Gastrocnemius medialis (tissue), 4 donors: ENCODE measurements around the gene SVOPL. TPM values are rescaled to one million over a fixed set of nuclear protein-coding genes. Genes with fewer than 3 reads are reported as not detected.

Source experiments
- ATAC-seq, 2 donors: fragments of 150-250 bp; one replicate each; pipeline ENCODE4 v1.9.1; 2016
- DNase-seq, 2 donors: peaks; one replicate each; pipeline ENCODE4 v3.0.0-alpha.2; 2019
- H3K27ac ChIP-seq, 4 donors: fragments of 200-600 bp; sonication (generic); 1 replicate in 1 of 4; 2 replicates in 3 of 4; pipeline ENCODE4 v1.5.1; 2016 to 2018; ENCODE audit warnings: mild to moderate bottlenecking in 2 of 4, moderate library complexity in 1 of 4
- H3K27me3 ChIP-seq, 3 donors: fragments of 200-600 bp; sonication (generic) in 2 of 3; 1 replicate in 1 of 3; 2 replicates in 2 of 3; pipeline versions ENCODE4 v1.5.1 to v1.6.0; 2016 to 2019; ENCODE audit warnings: mild to moderate bottlenecking in 1 of 3, moderate library complexity in 1 of 3
- H3K36me3 ChIP-seq, 2 donors: fragments of 200-600 bp; sonication (generic) in 1 of 2; one replicate each; pipeline ENCODE4 v1.5.1; 2017 to 2018
- H3K4me1 ChIP-seq, 2 donors: fragments of 200-600 bp; sonication (generic) in 1 of 2; one replicate each; pipeline ENCODE4 v1.5.1; 2016 to 2017; ENCODE audit warnings: mild to moderate bottlenecking in 2 of 2
- H3K4me3 ChIP-seq, 4 donors: fragments of 200-600 bp; sonication (generic) in 3 of 4; 1 replicate in 1 of 4; 2 replicates in 3 of 4; pipeline ENCODE4 v1.5.1; 2016 to 2019; ENCODE audit warnings: mild to moderate bottlenecking in 2 of 4
- H3K9me3 ChIP-seq, 3 donors: fragments of 200-600 bp; sonication (generic) in 2 of 3; 1 replicate in 1 of 3; 2 replicates in 2 of 3; pipeline ENCODE4 v1.5.1; 2016 to 2019
- POLR2A ChIP-seq, 2 donors: fragments of 450-650 bp; IDR thresholded peaks; one replicate each; pipeline ENCODE4 v1.6.1; 2017; ENCODE audit warnings: antibody characterized with exemption in 2 of 2, mild to moderate bottlenecking in 2 of 2, moderate library complexity in 2 of 2
- in situ Hi-C, 4 donors: fragments of 200-750 bp; cut with MboI; loops; one replicate each; pipeline versions ENCODE4 v1.15.0 to v1.8.0; 2017; ENCODE audit warnings: low sequenced_read_pairs in 4 of 4
- intact Hi-C: fragments of 100-400 bp; cut with DNase I; formaldehyde crosslinking; loops from one replicate; pipeline ENCODE4 v1.15.1; 2023; ENCODE audit warnings: low total_unique reads
- total RNA-seq, 4 donors: library from RNA; depleted of rRNA; stranded (reverse); fragments of >200 nt; gene quantifications; one replicate each; pipeline versions ENCODE4 v1.1.0 to v1.2.3, GENCODE V29; 2016
- TF ChIP-seq, protein P1 (sequence below), 5 experiments: fragments of 450-650 bp in 3 of 5; fragments of 200-600 bp in 2 of 5; sonication (generic) in 2 of 5; IDR thresholded peaks in 4 of 5; conservative IDR thresholded peaks in 1 of 5; 1 replicate in 4 of 5; 2 replicates in 1 of 5; pipeline ENCODE4 v1.5.1; 2016 to 2019; ENCODE audit warnings: antibody characterized with exemption in 5 of 5, mild to moderate bottlenecking in 3 of 5, moderate library complexity in 3 of 5

The SVOPL gene
- total RNA-seq, 4 donors from 2014 or later: not detected

DNA sequence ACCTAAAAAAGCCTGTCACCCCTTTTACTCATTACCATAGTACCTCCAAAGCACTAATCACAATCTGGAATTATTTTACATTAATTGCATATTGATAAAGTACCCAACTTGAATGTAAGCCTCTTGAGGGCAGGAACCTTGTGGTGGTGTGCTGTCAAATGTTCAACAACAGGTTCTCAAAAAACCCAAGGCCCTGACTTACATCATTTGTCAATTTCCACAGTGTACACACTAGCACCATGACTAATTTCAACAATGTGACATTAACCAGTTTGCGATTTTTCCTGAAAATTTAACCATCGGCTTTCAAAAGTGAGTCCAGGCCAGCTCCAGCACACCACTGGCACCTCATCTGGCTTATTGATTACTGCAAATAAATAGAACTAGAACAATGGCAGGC is 87.5 kb downstream of the SVOPL start:
- in situ Hi-C loops: no loop called here
- H3K9me3 ChIP-seq: no peaks in the 10 kb centered on the region
- TF ChIP-seq, protein P1, sequence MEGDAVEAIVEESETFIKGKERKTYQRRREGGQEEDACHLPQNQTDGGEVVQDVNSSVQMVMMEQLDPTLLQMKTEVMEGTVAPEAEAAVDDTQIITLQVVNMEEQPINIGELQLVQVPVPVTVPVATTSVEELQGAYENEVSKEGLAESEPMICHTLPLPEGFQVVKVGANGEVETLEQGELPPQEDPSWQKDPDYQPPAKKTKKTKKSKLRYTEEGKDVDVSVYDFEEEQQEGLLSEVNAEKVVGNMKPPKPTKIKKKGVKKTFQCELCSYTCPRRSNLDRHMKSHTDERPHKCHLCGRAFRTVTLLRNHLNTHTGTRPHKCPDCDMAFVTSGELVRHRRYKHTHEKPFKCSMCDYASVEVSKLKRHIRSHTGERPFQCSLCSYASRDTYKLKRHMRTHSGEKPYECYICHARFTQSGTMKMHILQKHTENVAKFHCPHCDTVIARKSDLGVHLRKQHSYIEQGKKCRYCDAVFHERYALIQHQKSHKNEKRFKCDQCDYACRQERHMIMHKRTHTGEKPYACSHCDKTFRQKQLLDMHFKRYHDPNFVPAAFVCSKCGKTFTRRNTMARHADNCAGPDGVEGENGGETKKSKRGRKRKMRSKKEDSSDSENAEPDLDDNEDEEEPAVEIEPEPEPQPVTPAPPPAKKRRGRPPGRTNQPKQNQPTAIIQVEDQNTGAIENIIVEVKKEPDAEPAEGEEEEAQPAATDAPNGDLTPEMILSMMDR (IDR thresholded peaks at IDR 0.05 in 4 of 5, conservative IDR thresholded peaks at IDR 0.05 in 1 of 5): no peak
- no peak for TF ChIP-seq POLR2A (IDR thresholded peaks at IDR 0.05)

GRCh38 chr7:138610671-138611170 is 90.4 kb downstream of the SVOPL start:
- no peak overlapping the region for H3K27ac ChIP-seq
- H3K4me3 ChIP-seq: no peak overlapping the region
- no peaks in the 10 kb centered on the region for H3K36me3 ChIP-seq
- no peaks in the 10 kb centered on the region for H3K9me3 ChIP-seq
- in situ Hi-C loops: no loop called here
- DNase-seq (no peak), ATAC-seq (no peak)
- H3K27me3 ChIP-seq: no peaks in the 10 kb centered on the region
- TF ChIP-seq POLR2A (IDR thresholded peaks at IDR 0.05): no peak
- TF ChIP-seq, protein P1 (IDR thresholded peaks at IDR 0.05 in 4 of 5, conservative IDR thresholded peaks at IDR 0.05 in 1 of 5): no peak
- H3K4me1 ChIP-seq: no peaks in the 10 kb centered on the region
- intact Hi-C loops: no loop called here

More for the DNA sequence above, 87.5 kb downstream of the SVOPL start:
- Histone ChIP-seq H3K4me1 (no peaks in the 10 kb centered on the region), H3K36me3 (no peaks in the 10 kb centered on the region), H3K27me3 (no peaks in the 10 kb centered on the region), H3K27ac (no peak overlapping the region), H3K4me3 (no peak overlapping the region)
- DNase-seq (no peak), ATAC-seq (no peak)
- intact Hi-C loops: no loop called here

GRCh38 chr7:138608275-138608674 is 92.9 kb downstream of the SVOPL start:
- ATAC-seq (no peak), DNase-seq (no peak)
- in situ Hi-C loops (no loop called here), intact Hi-C loops (no loop called here)
- Histone ChIP-seq H3K4me1 (no peaks in the 10 kb centered on the region), H3K27me3 (no peaks in the 10 kb centered on the region), H3K9me3 (no peaks in the 10 kb centered on the region), H3K4me3 (no peak overlapping the region), H3K36me3 (no peaks in the 10 kb centered on the region), H3K27ac (no peak overlapping the region)
- no peak for TF ChIP-seq POLR2A (IDR thresholded peaks at IDR 0.05)
- TF ChIP-seq, protein P1 (IDR thresholded peaks at IDR 0.05 in 4 of 5, conservative IDR thresholded peaks at IDR 0.05 in 1 of 5): no peak

DNA sequence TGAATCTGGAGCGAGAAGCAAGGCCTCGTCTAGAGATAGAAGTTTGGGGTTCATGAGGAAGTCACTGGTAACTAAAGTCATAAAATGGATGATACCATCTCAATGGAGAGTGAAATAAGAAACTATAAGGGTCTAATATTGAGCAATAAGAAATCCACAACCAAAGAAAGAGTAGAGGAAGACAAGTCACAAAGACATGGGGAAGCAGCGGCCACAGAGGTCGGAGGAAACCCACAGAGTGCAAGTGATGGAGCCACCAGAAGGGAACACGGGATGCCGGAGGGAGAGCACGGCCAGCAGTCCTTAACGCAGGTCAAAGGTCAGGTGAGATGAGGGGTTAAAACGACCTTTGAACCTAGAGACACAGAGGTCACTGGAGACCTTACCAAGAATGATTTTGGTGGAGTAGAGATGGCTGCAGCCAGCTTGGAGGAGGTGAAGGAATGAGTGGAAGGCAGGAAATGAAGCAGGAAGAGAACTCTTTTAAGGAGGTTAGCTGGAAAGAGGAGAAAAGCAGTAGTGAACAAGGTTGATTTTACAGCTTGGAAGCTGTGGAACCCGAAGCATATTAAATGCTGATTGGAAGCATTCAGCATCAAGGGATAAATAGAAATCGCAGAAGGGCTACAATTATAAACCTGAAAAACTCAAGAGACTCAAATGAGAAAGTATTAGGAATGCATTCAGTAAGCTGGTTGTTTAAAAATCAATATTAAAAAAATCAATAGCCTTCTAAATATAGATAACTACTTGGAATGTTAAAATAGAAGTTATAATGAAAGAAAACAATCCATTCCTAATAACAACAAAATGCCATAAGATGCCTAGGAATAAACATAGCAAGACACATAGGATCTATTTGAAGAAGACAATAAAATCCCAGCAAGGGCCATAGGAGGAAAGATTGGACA is 93.7 kb downstream of the SVOPL start:
- intact Hi-C loops: no loop called here
- Histone ChIP-seq H3K4me3 (no peak overlapping the region), H3K36me3 (no peaks in the 10 kb centered on the region), H3K27me3 (no peaks in the 10 kb centered on the region), H3K9me3 (no peaks in the 10 kb centered on the region), H3K4me1 (no peaks in the 10 kb centered on the region), H3K27ac (no peak overlapping the region)
- in situ Hi-C loops: no loop called here
- DNase-seq (no peak), ATAC-seq (no peak)
- TF ChIP-seq, protein P1 (IDR thresholded peaks at IDR 0.05 in 4 of 5, conservative IDR thresholded peaks at IDR 0.05 in 1 of 5): no peak
- TF ChIP-seq POLR2A (IDR thresholded peaks at IDR 0.05): no peak
